Metanephros (tissue), 1 donor: Measurements from ENCODE around the gene LRRC9. TPM values are rescaled to one million over a fixed set of nuclear protein-coding genes. Genes with fewer than 3 reads are reported as not detected.

Source experiments
- total RNA-seq: library from RNA; depleted of rRNA; stranded (reverse); fragments of >200 nt; gene quantifications from one replicate; pipeline ENCODE4 v1.2.3, GENCODE V29; 2014

Gene LRRC9
- 6.8 TPM for total RNA-seq

GRCh38 chr14:59919570-59920377 is at the start of gene LRRC9:
Gene LRRC9 (plus strand): TSS chr14:59920144.

DNA sequence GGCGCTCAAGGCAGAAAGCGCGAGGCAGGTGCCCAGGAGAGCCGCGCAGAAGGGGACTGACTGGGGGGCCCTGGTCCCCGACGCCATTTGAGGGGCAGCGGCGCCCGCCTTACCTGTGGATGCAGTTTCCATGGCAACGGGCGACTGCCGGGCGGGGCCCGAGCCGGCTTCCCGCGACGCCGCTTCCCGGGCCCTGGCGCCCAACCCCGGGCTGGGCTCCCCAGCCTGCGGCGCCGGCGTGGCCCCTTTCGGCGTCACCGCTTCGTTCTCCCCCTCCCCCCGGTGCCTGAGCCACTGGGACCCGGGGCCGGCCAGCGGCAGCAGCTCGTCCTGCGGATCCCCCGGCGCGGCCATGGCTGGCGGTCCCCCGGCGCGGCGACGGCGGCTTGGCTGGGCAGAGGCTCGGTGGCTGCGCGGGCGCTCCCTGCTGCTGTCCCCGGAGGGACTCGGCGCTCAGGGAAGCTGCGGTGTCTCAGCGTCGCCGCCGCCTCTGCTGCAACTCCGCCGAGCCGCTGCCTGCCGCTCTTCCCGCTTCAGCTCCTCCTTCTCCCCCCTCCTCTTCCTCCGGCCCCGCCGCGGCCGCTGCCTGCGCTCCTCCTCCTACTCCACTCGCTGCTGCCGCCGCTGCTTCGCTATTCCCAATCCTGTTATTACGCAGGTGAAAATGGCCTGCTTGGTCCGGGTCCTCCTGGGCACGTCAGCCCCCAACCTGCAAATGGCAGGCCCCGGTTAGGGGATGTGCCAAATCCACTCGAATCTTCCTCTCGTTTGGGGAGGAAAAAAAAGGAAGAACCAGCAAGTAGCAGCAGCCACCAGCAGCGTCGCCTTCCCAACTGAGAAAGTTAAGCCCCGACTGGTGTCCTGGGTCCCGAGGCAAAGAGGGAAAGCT is 49.4 kb upstream of the LRRC9 start, which contains the start of gene RTN1:
Gene RTN1 (minus strand): TSS at position 500 of the 889 bp plus-strand sequence. CDS start 146 bp downstream, at position 354.

GRCh38 chr14:60091550-60092525 is 171.9 kb downstream of the LRRC9 start, which contains the start of gene PCNX4:
Gene PCNX4 (plus strand): TSS chr14:60091923. CDS start chr14:60107639, 15,716 bp downstream.

Other genes with a start within 250 kb of the LRRC9 start
- gene RTN1, start 49.4 kb upstream of the LRRC9 start, total RNA-seq = 7.9 TPM
- 93.5 TPM for gene PCNX4, start 171.8 kb downstream of the LRRC9 start, total RNA-seq
- 84.1 TPM for gene DHRS7, start 245.3 kb downstream of the LRRC9 start, total RNA-seq